AG04449 (cell line): Measurements from ENCODE around the gene ST6GALNAC5.

ENCODE experiments used
- CTCF ChIA-PET: fragments of 350-600 bp; formaldehyde crosslinking; extraction: SDS; loops from one replicate; lab custom pipeline; 2021; ENCODE audit warnings: antibody characterized with exemption; lab: Yijun Ruan, JAX
- POLR2A ChIA-PET: fragments of 400-600, 350-600 bp; formaldehyde crosslinking; extraction: SDS; loops from one replicate; lab custom pipeline; 2020; ENCODE audit warnings: antibody characterized with exemption, inconsistent platforms; lab: Yijun Ruan, JAX
- DNase-seq: peaks from one replicate; pipeline ENCODE4 v3.0.0-alpha.2; 2010; ENCODE audit warnings: low read depth, low spot score
- H3K4me3 ChIP-seq: 2 replicates; pipeline ENCODE4 v1.5.1; 2011; ENCODE audit warnings: low read depth, mild to moderate bottlenecking, control low read depth, low read length
- CTCF ChIP-seq: IDR thresholded peaks from one replicate; pipeline ENCODE4 v1.5.1; 2011; ENCODE audit warnings: mild to moderate bottlenecking, moderate library complexity, low read length, control low read depth, inconsistent platforms; ENCODE audit not compliant: insufficient read depth; ENCODE audit errors: missing control alignments

ST6GALNAC5 gene

GRCh38 chr1:77057994-77058585 is 190.8 kb downstream of the ST6GALNAC5 start:
- CTCF ChIA-PET, result interaction anchor here (1.7 kb wide), 1 partner anchor 10 kb away, joined by 6 read pairs; no protein-coding TSS in a partner anchor
- H3K4me3 ChIP-seq, result no peak overlapping the region
- TF ChIP-seq CTCF, result no peak
- POLR2A ChIA-PET, result no interaction called here
- DNase-seq, result no peak

GRCh38 chr1:77060000-77060399 is 192.7 kb downstream of the ST6GALNAC5 start:
- no peak for DNase-seq
- no peak for TF ChIP-seq CTCF
- H3K4me3 ChIP-seq, result no peak overlapping the region
- ChIA-PET POLR2A (no interaction called here), CTCF (no interaction called here)

- POLR2A ChIA-PET, result no interaction called here
- CTCF ChIA-PET, result interaction anchor here (1.2 kb wide), 1 partner anchor 30 kb away, joined by 3 read pairs; no protein-coding TSS in a partner anchor
- no peak for TF ChIP-seq CTCF
- H3K4me3 ChIP-seq, result no peak overlapping the region
- no peak for DNase-seq
Measured at GRCh38 chr1:77061162-77061561, 193.9 kb downstream of the ST6GALNAC5 start.

DNA sequence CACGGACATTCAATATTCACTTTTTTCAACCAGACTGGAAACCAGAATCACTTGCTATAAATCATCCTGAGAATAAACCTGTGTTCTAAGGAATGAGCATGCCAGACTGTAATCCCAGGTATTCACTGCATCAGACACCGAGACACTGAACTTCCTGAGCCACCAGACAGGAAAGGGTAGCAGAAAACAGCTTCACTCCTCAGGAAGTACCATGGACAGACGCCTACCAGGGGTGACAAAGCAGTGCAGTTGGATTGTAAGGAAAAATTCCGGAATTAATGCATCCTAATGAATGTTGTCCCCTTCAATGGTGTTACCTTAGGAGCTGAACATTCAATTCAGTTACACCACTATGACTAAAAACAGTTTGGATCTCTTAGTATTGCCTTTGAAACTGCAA is 195.8 kb downstream of the ST6GALNAC5 start:
- TF ChIP-seq CTCF, result no peak
- ChIA-PET POLR2A (no interaction called here), CTCF (no interaction called here)
- no peak for DNase-seq
- no peak overlapping the region for H3K4me3 ChIP-seq

DNA sequence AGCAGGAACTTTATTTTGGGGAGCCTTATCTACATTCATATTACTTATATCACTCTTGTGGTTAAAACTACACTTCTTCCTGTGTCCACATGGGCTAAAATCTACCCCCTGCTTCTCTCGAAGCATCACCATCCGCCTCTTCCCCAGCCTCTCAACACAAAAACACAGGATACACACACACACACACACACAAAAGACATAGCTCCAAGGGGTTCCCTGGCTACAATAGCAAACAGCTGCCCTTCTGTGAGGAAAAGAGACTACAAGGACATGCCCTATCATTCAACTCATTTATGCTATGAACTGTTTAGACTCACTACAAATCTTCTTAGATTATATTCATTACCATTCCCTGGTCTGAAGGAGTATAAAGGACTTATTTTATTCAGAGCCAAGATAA is 197.0 kb downstream of the ST6GALNAC5 start:
- no peak for TF ChIP-seq CTCF
- H3K4me3 ChIP-seq, result no peak overlapping the region
- no peak for DNase-seq
- ChIA-PET POLR2A (no interaction called here), CTCF (no interaction called here)

GRCh38 chr1:77065693-77066342 is 198.5 kb downstream of the ST6GALNAC5 start:
- CTCF ChIA-PET, result no interaction called here
- H3K4me3 ChIP-seq, result no peak overlapping the region
- POLR2A ChIA-PET, result no interaction called here
- TF ChIP-seq CTCF, result no peak
- DNase-seq, result no peak
